Cerebellar nuclear complex (tissue), 1 donor: ENCODE data around the gene NOTCH2.

Source experiments
- DNase-seq, 2 experiments: peaks; one replicate each; lab custom pipeline; 2025; lab: John Stamatoyannopoulos, UW

NOTCH2 gene

DNA sequence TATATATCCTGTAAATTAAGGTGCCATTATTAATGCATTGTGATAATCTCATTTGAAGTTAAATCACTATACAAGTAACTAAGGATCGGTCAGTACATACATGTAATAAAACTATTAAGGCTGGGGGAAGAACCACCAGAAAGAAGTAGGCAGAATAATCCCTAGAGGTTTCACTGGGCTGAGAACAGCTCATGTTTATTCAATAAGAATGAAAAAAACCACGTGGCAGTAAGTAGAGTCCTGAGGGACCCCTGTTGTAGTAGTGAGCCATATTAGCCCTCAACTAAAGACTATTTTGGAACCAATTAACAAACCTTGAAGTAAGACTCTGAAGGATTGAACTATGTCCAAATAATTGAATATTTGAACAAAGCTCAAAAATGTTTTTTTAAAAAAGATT is 126.2 kb downstream of the NOTCH2 start:
- DNase-seq = no peak

DNA sequence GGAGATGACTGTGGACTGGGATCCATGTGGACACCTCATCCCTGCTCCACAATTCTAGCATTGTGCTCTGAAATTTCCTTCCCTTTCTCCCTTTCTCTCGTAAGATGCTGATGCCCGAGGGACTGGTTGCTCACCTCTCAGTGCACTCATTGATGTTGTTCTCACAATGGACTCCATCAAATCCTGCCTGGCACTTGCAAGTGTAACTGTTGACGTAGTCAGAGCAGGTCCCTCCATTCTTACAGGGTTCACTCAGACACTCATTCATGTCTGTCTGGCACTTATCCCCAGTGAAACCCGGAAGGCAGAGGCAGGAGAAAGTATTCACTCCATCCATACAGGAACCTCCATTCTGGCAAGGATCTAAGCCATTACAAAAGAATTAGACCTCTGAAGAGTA is 128.1 kb downstream of the NOTCH2 start:
- no peak for DNase-seq

DNA sequence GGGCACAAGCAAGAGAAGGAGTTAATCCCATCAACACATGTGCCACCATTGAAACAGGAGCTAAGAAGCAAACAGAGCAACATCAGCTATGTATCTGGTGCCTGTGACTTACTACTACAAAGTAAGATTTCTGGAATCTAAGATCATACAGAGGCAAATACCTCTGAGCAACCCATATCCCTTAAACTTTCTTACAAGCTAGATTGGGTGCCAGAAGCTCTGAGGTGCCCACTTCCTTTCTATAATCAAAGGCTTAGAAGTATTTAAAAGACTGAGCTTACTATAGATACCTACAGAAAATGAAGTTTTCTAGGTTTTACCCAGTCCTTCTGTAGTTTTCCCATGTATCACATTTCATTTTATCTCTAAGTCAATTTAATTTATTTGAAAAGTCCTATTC is 128.8 kb downstream of the NOTCH2 start:
- no peak for DNase-seq

DNA sequence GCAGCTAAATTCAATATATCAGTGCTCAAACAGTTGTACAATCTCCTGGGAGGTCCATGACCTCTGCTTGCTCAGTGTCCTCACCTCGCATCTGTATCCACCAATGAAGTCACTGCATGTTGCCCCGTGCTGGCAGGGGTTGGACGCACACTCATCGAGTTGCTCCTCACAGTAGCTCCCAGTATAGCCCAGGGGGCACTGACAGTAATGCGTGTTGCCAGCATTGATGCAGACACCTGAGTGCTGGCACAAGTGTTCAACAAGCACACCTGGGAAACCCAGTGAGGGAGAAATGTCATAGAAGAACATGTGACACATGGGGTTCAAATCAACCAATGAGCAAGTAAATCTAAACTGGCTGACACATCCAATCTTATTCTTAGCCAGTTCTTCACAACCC is 132.3 kb downstream of the NOTCH2 start:
- DNase-seq = no peak

DNA sequence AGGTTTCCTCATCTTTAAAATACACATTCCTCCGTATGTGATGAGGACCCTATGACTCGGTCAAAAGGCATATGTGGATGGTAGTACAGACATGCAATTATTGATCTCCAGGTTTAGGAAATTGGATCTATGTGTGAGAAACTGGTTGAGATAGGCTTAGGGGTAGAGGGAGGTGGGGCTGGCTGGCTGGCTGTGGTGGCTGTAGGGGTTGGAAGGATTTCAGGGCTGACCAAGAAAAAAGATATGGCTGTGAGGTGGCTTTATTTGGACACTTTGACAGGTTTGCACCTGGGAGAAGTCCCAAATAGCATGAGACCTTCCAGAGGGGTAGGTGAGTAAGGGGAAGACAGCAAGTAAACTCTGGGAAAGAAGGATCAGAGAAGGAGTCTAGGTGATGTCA is 133.5 kb downstream of the NOTCH2 start:
- no peak for DNase-seq

DNA sequence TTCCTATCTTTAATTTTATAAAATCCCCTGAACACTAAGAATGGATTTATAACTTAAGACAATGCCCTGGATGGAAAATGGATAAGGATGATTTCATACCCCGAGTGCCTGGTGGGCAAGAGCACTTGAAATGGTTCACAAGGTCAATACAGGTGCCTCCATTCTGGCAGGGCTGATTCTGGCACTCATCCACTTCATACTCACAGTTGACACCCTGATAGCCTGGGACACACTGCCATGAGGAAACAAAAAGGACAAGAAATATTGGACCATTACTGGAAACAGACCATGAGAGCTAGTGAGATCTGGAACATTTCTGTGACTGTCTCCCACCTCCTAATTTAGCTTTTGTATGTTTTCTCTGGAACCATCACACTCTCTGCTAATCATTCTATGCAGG is 134.1 kb downstream of the NOTCH2 start:
- DNase-seq = no peak

DNA sequence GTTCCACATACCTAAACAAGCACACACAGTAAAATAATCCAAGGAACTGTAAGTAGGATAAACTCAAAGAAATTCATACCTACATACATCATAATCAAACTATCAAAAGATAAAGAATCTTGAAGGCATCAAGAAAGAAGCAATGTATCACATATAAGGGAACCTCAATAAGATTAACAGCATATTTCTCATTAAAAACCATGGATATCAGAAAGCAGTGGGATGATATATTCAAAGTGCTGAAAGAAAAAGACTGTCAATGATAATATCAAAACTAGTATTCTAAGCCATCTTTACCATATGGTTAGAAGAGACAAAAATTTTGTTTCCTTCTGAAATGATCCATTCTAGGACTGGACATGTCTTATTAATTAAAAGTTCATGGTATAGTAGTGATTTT is 136.1 kb downstream of the NOTCH2 start:
- no peak for DNase-seq

DNA sequence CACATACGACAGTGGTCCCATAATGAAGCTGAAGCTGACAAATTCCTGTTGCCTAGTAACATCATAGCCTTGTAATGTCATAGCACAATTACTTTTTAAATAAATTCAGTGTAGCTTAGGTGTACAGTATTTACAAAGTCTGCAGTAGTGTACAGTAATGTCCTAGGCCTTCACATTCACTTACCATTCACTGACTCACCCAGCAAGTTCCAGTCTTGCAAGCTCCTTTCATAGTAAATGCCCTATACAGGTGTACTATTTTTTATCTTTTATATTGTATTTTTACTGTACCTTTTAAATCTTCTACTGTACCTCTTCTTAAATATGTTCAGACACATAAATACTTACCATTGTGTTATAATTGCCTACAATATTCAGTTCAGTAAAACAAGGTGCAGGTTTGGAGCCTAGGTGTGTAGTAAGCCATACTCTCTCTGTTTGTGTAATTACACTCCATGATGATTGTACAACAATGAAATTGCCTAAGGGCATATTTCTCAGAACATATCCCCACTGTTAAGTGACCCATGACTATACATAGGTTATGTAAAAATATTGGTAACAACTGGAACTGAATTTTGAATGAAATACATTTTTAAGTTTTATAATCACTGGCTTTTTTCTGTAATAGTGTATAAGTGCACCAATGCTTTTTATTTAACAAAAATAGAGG is 139.7 kb downstream of the NOTCH2 start:
- DNase-seq = no peak

DNA sequence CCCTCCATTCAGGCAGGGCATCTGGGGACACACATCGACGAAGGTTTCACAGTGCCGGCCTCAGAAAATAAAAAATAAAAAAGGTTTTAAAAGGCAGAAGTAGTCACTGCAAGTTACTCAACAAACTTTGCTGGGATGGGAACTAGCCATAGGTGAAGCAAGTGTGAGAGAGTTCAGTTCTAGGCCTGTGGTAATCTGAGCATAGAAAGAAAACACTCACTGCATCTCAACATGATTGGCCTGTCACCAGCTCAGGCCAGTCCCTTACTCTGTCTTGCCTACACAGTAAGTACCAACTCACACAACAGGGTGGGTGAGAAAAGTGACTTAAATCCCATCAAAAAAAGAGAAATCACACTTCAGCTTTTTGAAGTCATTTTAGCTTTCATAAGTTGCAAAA is 142.9 kb downstream of the NOTCH2 start:
- no peak for DNase-seq

DNA sequence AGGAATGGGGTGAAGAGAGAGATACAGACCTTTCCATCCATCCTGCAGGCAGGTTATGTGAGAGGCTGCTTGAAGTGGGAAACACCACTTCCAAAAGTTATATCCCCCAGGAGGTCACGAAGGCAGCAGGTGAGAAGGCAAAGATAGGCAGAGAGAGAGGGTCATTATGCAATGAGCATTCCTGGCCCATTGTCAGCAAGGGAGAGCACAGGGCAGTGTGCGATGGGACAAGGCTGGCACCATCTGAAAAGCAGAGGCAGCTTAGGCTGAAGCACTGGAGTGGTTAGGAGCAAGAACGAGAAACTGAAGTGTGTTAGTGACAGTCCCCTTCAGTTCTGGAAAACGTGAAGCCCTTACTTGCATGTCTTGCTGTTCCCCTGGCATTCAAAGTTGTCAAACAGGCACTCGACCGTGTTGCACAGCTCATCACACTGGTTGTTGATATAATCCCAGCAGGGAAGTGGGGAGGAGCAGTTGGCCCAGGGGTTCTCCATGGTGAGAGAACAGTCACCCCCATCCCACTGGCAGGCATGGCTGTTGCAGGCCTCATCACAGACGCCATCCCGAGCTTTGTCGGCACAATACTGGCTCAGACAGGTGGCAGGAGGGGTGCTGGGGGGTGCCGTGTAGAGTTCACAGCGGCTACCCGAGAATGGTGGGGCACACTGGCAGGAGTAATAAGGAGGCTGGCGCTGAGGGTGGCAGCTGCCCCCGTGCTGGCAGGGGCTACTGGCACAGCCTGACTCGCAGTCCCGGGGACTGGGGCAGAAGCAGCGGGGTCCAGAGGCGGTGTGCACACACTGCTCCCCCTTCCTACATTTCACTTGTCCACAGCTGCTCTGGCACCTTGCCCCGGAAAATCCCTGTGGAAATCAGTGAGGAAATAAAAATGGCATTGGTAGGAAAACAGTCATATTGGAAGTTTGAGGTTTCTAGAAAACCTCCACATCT is 144.2 kb downstream of the NOTCH2 start:
- no peak for DNase-seq

DNA sequence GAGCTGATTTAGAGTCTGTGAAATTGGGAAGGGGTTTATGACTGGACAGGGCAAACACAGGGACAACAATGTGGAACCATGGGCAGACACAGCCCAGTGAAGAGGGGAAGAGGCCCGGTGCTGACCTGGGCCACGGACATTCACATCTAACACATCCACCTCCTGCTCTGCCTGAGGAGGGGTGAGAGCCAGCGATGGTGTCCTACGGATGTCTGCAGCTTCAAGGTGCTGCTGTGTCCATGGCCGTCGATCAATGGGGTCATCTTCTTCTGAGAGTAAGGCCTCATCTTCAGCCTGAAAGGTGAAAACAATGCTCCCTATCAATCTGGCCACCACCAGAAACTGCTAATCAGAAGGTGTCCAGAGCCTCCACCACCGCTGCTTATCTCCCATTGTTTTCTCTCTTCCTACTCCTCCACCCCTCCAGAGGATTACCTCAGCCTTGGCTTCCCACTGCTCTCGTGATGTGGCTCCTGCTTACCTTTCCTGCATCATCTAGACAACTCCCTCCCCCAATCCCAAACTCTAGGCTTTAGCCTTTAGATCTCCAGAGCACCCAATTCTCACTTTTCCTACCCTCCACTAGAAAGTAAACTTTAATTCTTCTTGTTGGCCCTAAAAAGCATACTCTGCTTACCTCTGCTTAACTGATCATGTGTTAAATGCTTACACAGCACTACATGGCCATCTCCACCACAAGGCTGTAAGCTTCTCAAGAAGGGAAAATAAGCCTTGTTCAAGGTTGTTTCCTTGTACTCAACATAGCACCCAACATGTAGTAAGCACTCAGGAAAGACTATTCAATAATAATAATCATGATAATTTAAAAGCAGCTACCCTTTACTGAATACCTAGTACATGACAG is 149.1 kb downstream of the NOTCH2 start:
- no peak for DNase-seq

DNA sequence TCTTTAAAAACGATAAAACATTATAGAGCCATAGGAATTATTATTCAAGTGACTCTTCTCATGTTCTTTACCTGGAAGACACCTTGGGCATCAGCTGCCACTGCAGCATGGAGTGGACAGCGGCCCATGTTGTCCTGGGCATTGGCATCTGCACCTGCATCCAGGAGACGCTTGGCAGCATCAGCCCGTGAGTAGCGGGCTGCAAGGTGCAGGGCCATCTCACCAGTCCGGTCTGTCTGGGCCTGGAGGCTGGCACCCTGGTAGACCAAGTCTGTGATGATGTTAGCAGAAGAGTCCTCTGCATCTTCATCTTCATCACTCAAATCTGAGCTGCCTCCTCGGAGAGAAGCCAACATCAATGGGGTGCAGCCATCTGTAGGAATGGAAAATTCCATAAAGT is 150.2 kb downstream of the NOTCH2 start:
- no peak for DNase-seq

DNA sequence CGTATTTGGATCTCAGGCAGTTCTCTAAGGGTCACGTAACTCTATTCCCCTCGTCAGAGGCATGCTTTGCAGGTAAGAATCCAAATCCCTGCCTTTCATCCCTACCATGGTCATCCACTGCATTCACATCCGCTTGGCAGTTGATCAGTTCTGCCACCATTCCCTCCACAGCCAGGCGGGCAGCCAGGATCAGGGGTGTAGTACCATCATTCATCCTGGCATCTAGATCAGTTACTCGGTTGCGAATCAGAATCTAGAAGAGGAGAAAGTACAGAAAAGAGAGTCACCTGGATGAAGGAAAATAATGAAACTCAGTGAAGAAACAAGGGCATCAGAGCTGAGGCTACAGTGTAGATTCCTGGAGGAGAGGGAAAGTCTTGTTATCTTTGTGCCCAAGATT is 151.2 kb downstream of the NOTCH2 start:
- DNase-seq = no peak

DNA sequence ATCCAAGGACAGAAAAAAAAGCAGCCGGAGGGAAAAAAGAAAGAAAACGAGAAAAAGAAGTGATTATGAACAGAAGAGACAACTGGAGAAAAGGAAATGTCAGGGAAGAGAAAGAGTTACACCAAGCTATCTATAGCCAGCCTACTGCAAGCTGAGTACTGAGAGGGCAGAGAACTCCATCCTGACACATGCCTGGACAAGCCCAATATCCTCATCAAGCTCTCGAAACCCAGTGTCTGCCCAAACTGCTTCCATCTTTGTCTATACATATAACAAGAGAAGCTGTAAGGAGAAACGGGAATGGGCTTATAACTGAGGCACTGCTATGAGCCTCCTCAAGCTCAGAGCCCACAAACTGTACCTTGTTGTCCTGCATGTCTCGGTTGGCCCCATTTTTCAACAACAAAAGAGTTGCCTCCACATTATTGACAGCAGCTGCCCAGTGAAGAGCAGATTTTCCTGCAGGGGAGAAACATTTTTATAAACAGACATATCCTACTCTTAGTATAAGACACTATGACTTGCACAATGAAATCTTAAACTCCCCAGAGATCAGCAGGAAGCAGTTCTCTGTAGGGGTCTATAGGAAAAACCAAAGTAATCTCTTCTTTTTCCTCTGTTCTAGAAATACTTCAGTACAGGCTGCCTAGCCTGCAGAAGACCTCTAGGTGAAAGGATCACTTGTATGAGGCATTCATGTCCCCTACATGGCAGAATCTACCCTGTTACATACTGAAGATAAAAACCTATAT is 152.0 kb downstream of the NOTCH2 start:
- DNase-seq = no peak

DNA sequence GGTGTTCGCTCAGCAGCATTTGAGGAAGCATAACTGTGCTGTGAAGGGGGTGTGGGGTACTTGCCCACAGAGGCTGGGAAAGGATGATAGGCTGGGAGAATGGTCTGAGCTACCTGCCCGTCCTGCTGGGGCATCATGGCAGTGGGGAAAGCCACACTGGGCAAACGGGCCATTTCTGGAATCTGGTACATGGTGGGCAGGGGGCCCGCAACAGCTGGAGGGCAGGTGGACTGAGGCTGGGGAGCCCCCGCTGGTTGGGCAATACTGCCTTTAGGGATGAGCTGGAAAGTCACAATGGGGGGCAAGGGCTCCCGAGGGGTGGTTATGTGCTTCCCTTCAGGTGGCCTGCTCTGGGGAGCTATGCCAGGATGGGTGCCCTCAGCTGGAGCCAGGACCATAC is 153.9 kb downstream of the NOTCH2 start:
- DNase-seq = no peak

DNA sequence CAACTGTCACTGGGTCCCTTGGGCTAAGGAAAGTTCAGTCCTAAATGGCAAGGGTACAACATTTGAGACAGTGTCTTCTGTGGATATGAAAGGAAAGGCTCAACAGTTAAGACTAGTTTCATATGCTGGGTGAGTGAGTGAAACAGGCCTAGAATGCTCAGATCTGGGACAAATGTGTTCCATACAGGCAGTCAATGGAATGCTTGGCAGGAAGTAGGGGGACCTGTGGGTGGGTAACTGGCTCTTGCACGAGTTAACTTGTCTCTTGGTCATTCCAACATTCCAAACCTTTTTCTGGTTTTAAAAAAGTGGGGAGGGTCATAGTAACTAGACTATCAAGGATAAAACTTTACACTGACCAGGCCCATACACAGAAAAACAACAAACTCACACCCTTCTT is 155.4 kb downstream of the NOTCH2 start:
- DNase-seq = no peak

DNA sequence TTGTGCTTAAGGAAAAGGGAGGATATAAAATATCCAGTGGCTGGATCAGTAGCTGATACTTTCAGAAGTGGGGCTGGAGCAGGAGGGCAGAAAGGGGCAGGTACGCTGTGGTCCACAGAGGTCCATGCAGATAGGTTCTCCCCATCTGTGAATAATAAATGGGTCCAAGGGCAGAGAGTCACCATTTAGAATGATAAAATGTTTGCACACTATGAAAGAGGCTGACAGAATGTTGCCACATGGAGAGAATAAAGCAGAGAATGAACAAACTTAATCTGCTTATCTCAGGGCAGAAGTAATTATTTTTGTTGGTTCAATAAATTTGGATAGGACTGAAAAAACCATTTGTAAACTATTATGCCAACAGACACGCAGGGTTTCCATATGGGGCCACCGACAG is 156.5 kb downstream of the NOTCH2 start:
- DNase-seq = no peak

DNA sequence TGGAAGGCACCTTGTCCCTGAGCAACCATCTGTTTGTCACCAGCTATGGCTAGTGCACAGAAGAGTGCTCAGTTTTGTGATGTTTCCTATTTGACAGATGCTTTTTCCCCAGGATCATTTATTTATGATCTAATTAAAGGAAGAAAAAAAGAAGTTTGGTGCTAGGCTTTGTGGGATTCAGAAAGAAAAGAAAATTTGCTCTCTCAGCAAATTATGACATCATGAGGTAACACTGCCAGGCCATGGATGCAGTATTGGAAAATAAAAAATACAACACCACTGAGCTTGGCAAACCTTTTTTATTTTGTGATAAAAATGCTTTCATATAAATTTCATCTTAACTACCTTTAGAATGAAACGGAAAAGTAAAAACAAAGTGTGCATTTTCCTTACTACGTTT is 157.7 kb downstream of the NOTCH2 start:
- no peak for DNase-seq

DNA sequence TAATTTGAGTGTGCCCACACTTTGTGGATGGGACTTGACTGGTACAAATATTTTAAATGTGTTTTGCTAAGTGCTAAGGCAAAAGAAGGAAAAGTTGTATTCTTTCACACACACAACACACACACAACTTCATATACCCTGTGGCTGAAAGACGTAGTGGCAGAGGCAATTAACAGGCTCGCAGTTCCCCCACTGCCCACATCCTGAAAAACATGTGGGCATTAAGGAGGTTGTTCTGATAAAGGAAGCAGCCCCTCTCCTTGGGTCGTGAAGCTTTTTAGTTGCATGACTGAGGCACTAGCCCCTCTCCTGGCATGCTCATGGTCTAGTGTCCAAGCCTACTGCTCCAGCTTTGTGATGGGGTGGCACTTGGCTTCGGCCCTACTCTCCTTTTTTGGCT is 158.8 kb downstream of the NOTCH2 start:
- DNase-seq = no peak

DNA sequence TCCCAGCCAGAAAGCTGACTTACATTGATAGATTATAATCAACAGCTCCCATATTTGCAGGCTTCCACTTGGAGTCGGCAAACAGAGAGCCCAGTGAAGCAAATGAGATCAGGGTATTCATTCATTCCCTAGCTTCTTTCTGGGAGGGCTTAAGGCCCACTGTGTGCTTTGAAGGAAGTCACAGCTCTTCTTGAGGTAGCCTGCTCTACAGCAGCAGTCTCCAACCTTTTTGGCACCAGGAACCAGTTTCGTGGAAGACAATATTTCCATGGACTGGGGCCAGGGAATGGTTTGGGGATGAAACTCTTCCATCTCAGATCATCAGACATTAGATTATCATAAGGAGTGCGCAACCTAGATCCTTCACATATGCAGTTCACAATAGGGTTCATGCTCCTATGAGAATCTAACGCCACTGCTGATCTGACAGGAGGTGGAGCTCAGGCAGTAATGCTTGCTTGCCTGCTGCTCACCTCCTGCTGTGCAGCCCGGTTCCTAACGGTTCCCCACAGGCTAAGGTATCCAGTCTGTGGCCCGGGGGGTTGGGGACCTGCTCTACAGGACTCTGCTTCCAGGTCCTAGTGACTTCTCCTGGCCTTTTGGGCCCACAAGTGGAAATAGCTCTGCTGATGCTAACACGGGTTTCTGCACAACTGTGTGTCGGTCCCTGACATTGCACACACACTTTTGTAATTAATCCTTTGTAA is 159.4 kb downstream of the NOTCH2 start:
- no peak for DNase-seq

DNA sequence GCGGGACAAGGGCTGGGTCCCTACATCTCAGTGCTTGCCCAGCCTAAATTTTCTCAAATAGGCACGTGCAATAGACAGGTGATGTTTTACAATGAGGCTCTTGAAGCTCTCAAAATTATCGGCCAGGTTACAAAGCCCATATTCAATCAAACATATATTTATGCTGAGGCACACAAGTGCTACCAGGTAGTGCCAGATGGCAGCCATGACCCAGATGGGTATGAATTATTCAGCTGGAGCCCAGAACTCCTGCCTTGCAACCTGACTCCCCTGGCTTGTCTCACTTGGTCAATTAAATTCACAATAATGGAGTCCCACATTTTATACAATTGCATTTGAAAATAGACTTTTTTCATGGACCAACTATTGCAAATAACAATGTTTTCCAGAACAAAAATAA is 160.8 kb downstream of the NOTCH2 start:
- no peak for DNase-seq
